Nephron progenitor cell (in vitro differentiated cells): ENCODE data around the gene NELFCD.
"Not testable (repeated sequence)": the region's sequence is repeated elsewhere in the genome, so short reads cannot be mapped to it uniquely, and the experiment has no call there.

Source experiments
- DNase-seq: peaks from one replicate; pipeline ENCODE4 v3.0.0; 2021
- H3K27ac Mint-ChIP-seq: 2 replicates; pipeline ENCODE4 v1.8.0; 2021; ENCODE audit warnings: mild to moderate bottlenecking, moderate library complexity, mixed read lengths
- H3K27me3 Mint-ChIP-seq: 2 replicates; pipeline ENCODE4 v1.8.0; 2021; ENCODE audit warnings: mild to moderate bottlenecking, low read depth, mixed read lengths; ENCODE audit not compliant: poor library complexity
- H3K36me3 Mint-ChIP-seq: 2 replicates; pipeline ENCODE4 v1.8.0; 2021; ENCODE audit warnings: low read depth, mixed read lengths
- H3K4me1 Mint-ChIP-seq: 2 replicates; pipeline ENCODE4 v1.8.0; 2021; ENCODE audit warnings: mixed read lengths
- H3K4me3 Mint-ChIP-seq: 2 replicates; pipeline ENCODE4 v1.8.0; 2021; ENCODE audit warnings: mild to moderate bottlenecking, moderate library complexity, mixed read lengths
- H3K9me3 Mint-ChIP-seq: 2 replicates; pipeline ENCODE4 v1.8.0; 2021; ENCODE audit warnings: mild to moderate bottlenecking, moderate library complexity, mixed read lengths
- TF ChIP-seq, protein P1 (sequence below): fragments of 200-600 bp; sonication (generic); IDR thresholded peaks from 2 replicates; pipeline ENCODE4 v1.5.0; 2021; ENCODE audit warnings: antibody characterized with exemption

NELFCD gene

GRCh38 chr20:58942549-58942948, 38.5 kb upstream of the NELFCD start:
- Mint-ChIP-seq H3K36me3 (no peaks in the 10 kb centered on the region), H3K4me3 (no peak overlapping the region)

DNA sequence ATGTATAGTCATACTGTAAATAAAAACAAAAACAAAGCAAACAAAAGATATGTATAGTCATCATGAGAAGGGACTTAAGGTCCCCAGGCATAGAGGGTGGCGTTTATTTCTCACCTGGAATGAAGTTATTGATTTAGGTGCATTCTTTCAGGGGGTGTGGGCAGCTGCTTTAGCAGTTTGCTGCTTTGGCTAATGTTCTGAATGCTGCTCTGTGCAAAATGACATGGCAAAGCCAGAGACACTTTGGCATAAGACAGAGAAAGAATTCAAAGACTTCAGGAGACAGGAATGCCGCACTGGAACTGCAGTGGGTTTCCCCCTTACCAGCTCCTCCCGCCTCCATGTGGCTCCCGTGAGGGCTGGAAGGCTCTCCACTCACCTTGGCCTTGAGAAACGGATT, 36.4 kb upstream of the NELFCD start:
- Mint-ChIP-seq H3K27ac (no peak overlapping the region), H3K27me3 (peaks cover 8% of the 10 kb centered on the region), H3K4me3 (no peak overlapping the region), H3K4me1 (no peaks in the 10 kb centered on the region), H3K36me3 (no peaks in the 10 kb centered on the region), H3K9me3 (no peaks in the 10 kb centered on the region)
- no peak for DNase-seq
- TF ChIP-seq, protein P1, sequence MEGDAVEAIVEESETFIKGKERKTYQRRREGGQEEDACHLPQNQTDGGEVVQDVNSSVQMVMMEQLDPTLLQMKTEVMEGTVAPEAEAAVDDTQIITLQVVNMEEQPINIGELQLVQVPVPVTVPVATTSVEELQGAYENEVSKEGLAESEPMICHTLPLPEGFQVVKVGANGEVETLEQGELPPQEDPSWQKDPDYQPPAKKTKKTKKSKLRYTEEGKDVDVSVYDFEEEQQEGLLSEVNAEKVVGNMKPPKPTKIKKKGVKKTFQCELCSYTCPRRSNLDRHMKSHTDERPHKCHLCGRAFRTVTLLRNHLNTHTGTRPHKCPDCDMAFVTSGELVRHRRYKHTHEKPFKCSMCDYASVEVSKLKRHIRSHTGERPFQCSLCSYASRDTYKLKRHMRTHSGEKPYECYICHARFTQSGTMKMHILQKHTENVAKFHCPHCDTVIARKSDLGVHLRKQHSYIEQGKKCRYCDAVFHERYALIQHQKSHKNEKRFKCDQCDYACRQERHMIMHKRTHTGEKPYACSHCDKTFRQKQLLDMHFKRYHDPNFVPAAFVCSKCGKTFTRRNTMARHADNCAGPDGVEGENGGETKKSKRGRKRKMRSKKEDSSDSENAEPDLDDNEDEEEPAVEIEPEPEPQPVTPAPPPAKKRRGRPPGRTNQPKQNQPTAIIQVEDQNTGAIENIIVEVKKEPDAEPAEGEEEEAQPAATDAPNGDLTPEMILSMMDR = no peak

More at GRCh38 chr20:58942549-58942948, 38.5 kb upstream of the NELFCD start:
- TF ChIP-seq, protein P1 = no peak
- H3K9me3 Mint-ChIP-seq = peaks cover 1% of the 10 kb centered on the region
- no peak overlapping the region for H3K27ac Mint-ChIP-seq
- peaks cover 8% of the 10 kb centered on the region for H3K27me3 Mint-ChIP-seq
- no peaks in the 10 kb centered on the region for H3K4me1 Mint-ChIP-seq
- no peak for DNase-seq

DNA sequence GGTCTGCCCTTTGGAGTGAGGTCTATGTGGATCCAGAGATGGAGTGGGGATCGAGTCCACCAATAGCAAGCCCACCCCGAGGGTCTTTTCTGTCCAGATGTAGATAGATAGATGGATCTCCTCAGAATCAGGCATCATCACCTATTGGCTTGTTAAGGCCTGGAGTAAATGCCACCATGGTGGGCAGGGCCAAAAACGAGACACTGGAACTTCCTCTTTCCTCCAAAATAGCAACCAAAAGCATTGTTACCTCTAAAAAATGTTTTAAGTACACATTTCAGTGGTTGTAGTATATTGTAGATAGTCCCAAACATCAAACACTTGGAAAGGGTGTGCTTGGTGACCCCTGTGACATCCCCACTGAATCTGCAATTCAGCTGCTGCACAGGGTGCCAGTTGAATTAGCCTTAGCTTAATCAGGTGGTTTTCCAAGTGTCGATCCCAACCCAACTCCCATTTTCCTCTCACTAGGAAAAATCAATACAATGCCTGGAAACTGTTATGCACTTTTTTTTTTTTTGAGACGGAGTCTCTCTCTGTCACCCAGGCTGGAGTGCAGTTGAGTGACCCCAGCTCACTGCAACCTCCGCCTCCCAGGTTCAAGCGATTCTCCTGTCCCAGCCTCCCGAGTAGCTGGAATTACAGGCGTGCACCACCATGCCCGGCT, 35.0 kb upstream of the NELFCD start:
- DNase-seq = no peak
- Mint-ChIP-seq H3K27ac (no peak overlapping the region), H3K4me3 (no peak overlapping the region), H3K36me3 (no peaks in the 10 kb centered on the region), H3K27me3 (peaks cover 4% of the 10 kb centered on the region), H3K9me3 (no peaks in the 10 kb centered on the region), H3K4me1 (no peaks in the 10 kb centered on the region)
- TF ChIP-seq, protein P1 = no peak

DNA sequence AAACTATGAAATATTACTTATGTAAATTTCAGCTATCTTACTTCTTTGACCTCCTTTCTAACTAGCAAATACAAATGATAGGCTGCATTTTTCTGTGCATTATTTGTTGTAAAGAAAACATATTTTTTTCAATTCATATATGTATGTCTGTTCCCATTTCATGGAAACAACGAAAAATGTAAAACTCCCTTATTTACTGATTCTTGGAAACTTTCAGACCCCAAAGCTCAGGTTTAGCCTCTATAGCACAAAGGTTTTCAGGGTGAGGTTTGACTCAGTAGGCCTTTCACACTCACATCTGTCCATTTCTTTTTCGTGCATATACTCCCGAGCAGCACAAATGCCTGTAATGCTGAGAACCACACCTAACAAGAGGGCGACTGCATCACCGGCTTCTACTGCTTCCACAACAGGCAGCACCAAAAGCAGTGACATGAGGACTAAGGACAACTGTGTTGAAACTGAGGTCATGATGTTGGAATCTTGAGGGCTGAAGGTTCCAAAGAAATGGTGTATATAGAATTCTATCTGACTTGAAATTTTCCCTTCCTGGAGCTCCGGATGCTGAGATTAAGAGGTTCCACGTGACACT, 33.2 kb upstream of the NELFCD start:
- not testable (repeated sequence) for H3K9me3 Mint-ChIP-seq, H3K4me1 Mint-ChIP-seq, H3K4me3 Mint-ChIP-seq, DNase-seq, H3K36me3 Mint-ChIP-seq, H3K27ac Mint-ChIP-seq, H3K27me3 Mint-ChIP-seq

- Mint-ChIP-seq H3K4me3 (no peak overlapping the region), H3K27me3 (peaks cover 14% of the 10 kb centered on the region), H3K4me1 (no peaks in the 10 kb centered on the region), H3K36me3 (peaks cover 4% of the 10 kb centered on the region), H3K27ac (no peak overlapping the region), H3K9me3 (peaks cover 12% of the 10 kb centered on the region)
- TF ChIP-seq, protein P1 = no peak
- DNase-seq = no peak
Measured at GRCh38 chr20:58950603-58951002, 30.5 kb upstream of the NELFCD start.

DNA sequence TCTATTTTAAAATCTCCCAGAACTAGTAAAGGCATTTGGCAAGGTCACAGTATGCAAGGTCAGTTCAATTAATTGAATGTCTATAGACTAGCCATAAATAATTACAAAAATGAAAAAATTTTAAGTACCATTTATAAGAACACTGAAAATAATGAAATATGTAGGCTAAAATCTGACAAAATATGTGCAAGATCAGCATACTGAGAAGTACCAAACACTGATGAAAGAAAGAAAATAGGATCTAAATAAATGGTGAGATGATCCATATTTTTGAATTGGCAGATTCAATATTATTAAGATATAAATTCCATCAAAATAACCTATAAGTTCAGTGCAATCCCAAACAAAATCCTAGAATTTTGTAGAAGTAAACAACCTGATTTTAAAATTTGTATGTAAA, 28.0 kb upstream of the NELFCD start:
- no peak overlapping the region for H3K4me3 Mint-ChIP-seq
- DNase-seq = no peak
- no peaks in the 10 kb centered on the region for H3K4me1 Mint-ChIP-seq
- H3K9me3 Mint-ChIP-seq = peaks cover 12% of the 10 kb centered on the region
- H3K36me3 Mint-ChIP-seq = peaks cover 4% of the 10 kb centered on the region
- peaks cover 16% of the 10 kb centered on the region for H3K27me3 Mint-ChIP-seq
- no peak overlapping the region for H3K27ac Mint-ChIP-seq
- TF ChIP-seq, protein P1 = no peak
